HL-60 (cell line): ENCODE results near the gene NFASC.

ENCODE experiments used
- DNase-seq, 2 experiments: peaks; one replicate each; pipeline ENCODE4 v3.0.0-alpha.2; 2010 to 2020; ENCODE audit warnings: low read depth in 1 of 2, low spot score in 1 of 2
- H3K27ac ChIP-seq: fragments of 250-450 bp; sonication (Bioruptor Pico); replicated peaks from 2 replicates; pipeline ENCODE4 v1.5.1; 2020; ENCODE audit warnings: mild to moderate bottlenecking, moderate library complexity
- H3K27me3 ChIP-seq: fragments of 250-450 bp; sonication (Bioruptor Pico); 2 replicates; pipeline ENCODE4 v1.5.1; 2021; ENCODE audit warnings: mild to moderate bottlenecking, moderate library complexity; ENCODE audit not compliant: insufficient read depth, poor library complexity, severe bottlenecking
- H3K4me3 ChIP-seq: replicated peaks from 2 replicates; pipeline ENCODE4 v1.5.1; 2011; ENCODE audit warnings: mild to moderate bottlenecking, control low read depth, low read length; ENCODE audit not compliant: insufficient read depth
- GABPA ChIP-seq: IDR thresholded peaks from 2 replicates; pipeline ENCODE4 v1.6.1; 2012; ENCODE audit warnings: low read depth
- POLR2AphosphoS5 ChIP-seq: IDR thresholded peaks from 2 replicates; pipeline ENCODE4 v1.6.1; 2012; ENCODE audit warnings: low read depth
- REST ChIP-seq: IDR thresholded peaks from 2 replicates; pipeline ENCODE4 v1.6.1; 2012; ENCODE audit warnings: low read depth; ENCODE audit not compliant: insufficient replicate concordance
- SPI1 ChIP-seq: IDR thresholded peaks from 2 replicates; pipeline ENCODE4 v1.6.1; 2012; ENCODE audit warnings: low read depth, mild to moderate bottlenecking, borderline replicate concordance
- TF ChIP-seq, protein P1 (sequence below): IDR thresholded peaks from one replicate; pipeline ENCODE4 v1.5.1; 2011; ENCODE audit warnings: low read length, control low read depth, inconsistent platforms; ENCODE audit not compliant: insufficient read depth

The NFASC gene

GRCh38 chr1:204924013-204924759, 53.5 kb downstream of the NFASC start:
- no peak overlapping the region for H3K27ac ChIP-seq

DNA sequence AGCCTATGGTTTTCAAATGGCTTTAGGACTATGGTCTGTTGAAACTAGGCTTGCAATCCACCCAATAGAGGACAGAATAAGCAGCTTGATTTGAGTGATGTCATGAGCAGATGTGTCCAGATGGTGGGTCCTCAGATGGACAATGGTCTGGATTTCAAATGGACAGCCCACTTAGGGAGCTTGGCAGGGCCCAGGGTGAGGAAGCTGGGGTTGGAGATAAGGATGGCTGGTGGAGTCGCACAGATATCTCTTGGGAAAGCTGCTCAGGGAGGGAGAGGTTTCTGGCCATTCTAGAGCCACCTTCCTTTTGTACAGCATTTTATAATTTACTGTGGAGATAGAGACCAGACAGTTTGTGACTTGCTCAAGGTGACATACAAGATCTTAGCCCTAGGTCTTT, 55.0 kb downstream of the NFASC start:
- H3K27me3 ChIP-seq, result no peaks in the 10 kb centered on the region
- no peak for DNase-seq

More at GRCh38 chr1:204924013-204924759, 53.5 kb downstream of the NFASC start:
- no peaks in the 10 kb centered on the region for H3K27me3 ChIP-seq
- TF ChIP-seq, protein P1, sequence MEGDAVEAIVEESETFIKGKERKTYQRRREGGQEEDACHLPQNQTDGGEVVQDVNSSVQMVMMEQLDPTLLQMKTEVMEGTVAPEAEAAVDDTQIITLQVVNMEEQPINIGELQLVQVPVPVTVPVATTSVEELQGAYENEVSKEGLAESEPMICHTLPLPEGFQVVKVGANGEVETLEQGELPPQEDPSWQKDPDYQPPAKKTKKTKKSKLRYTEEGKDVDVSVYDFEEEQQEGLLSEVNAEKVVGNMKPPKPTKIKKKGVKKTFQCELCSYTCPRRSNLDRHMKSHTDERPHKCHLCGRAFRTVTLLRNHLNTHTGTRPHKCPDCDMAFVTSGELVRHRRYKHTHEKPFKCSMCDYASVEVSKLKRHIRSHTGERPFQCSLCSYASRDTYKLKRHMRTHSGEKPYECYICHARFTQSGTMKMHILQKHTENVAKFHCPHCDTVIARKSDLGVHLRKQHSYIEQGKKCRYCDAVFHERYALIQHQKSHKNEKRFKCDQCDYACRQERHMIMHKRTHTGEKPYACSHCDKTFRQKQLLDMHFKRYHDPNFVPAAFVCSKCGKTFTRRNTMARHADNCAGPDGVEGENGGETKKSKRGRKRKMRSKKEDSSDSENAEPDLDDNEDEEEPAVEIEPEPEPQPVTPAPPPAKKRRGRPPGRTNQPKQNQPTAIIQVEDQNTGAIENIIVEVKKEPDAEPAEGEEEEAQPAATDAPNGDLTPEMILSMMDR, result no peak
- TF ChIP-seq SPI1 (no peak), GABPA (no peak), POLR2AphosphoS5 (no peak), REST (no peak)
- no peak for DNase-seq
- H3K4me3 ChIP-seq, result no peak overlapping the region

More for the DNA sequence above, 55.0 kb downstream of the NFASC start:
- TF ChIP-seq, protein P1, result no peak
- TF ChIP-seq POLR2AphosphoS5, result no peak
- TF ChIP-seq SPI1, result no peak
- TF ChIP-seq REST, result no peak
- no peak for TF ChIP-seq GABPA
- Histone ChIP-seq H3K27ac (no peak overlapping the region), H3K4me3 (no peak overlapping the region)
